Spleen (tissue), 7 donors: ENCODE results near the gene GBP3.

Source experiments
- CTCF ChIP-seq, 11 experiments: fragments of 200-600 bp in 7 of 11; fragments of 450-650 bp in 4 of 11; sonication (generic) in 4 of 11; IDR thresholded peaks in 8 of 11; conservative IDR thresholded peaks in 3 of 11; 1 replicate in 7 of 11; 2 replicates in 4 of 11; pipeline versions ENCODE4 v1.4.0 to v1.8.0; 2016 to 2021; ENCODE audit warnings: antibody characterized with exemption in 11 of 11, inconsistent platforms in 4 of 11, mild to moderate bottlenecking in 1 of 11
- POLR2A ChIP-seq, 3 donors: fragments of 450-650 bp; IDR thresholded peaks; one replicate each; pipeline ENCODE4 v1.5.1; 2017; ENCODE audit warnings: antibody characterized with exemption in 3 of 3, mild to moderate bottlenecking in 1 of 3
- donor health status: DM: no; HTN: no; CAD: no; lungs with moderate emphysema.
- donor health status: DM: no; HTN: no; CAD: no.
- donor health status: DM: no; HTN: no; CAD: no.

GRCh38 chr1:89065079-89065868 is 42.6 kb upstream of the GBP3 start, which contains the start of gene GBP1:
- TF ChIP-seq CTCF (IDR thresholded peaks at IDR 0.05 in 8 of 11, conservative IDR thresholded peaks at IDR 0.05 in 3 of 11) (no peak), POLR2A (IDR thresholded peaks at IDR 0.05) (peak in 1 of 3 donors; percentile 45)
